ENCODE data around the gene BMPR1B.
"Not testable (repeated sequence)": the region's sequence is repeated elsewhere in the genome, so short reads cannot be mapped to it uniquely, and the experiment has no call there.

Gene BMPR1B

DNA sequence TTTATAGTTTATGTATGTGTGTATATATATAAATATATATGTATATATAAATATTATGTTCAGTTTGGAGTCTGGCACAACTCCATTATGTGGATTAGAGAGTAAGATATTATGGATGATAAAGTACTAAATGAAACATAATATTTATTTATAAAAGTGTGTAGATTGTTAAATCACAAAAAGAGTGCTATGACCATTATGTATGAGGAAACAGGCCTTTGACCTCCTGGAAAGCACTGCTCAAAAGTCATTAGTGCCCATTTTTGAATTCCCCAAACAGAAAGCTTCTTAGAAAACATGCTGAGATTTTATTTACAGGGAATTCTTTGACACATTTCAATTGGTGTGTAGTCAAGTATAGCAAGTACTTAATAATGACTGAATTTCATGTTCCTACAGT, 399.8 kb downstream of the BMPR1B start:
- DNase-seq: no peak

DNA sequence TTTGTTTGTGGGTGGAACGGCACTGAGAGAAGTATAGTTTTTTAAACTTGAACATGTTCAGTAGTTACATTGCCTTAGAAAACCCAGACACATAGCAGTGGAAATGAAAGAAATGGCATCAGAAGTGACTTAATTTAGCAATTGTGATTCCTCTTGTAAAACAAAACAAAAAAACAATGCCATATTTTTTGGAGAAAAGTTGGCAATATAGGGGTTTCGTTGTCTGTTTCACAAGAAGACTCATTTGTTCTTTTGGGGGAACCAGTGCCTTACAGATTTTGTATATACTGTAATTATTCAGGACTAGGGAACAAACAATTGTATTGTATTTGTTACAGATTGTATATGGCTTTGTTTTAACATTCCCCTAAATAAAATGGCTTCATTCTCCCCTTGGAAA, 400.3 kb downstream of the BMPR1B start:
- no peak for DNase-seq

DNA sequence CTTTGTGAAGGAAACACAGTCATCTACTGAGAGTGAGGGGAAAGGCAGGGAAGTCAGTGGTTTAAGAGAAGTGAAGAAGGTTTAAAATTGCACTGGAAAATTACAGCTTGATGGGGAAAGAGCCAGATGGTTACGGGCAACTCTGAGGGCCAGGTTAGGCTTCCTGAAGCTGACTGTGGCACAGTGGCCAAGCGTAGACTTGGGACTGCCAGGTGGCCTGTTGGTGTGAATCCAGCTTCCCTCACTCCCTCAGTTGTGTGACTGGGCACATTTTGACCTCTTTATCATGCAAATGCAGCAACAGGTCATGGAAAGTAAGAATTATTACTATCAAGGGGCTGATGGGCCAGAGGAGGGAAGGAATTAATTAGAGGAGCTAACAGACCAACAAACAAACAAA, 400.9 kb downstream of the BMPR1B start:
- no peak for DNase-seq

DNA sequence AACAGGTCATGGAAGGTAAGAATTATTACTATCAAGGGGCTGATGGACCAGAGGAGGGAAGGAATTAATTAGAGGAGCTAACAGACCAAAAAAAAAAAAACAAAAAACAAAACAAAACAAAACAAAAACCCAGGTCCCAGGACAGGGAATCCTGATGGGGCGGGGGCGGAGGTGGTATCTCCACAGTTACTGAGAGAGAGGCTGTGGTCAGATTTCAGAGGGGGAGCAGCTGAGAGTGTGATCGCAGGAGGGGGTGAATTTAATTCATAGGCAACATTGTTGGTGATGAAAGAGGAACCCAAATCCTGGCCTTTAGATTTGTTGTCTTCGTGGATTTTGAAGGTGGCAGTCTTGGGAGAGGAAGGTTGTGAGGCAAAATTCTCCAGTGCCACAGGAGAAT, 401.6 kb downstream of the BMPR1B start:
- DNase-seq: no peak

DNA sequence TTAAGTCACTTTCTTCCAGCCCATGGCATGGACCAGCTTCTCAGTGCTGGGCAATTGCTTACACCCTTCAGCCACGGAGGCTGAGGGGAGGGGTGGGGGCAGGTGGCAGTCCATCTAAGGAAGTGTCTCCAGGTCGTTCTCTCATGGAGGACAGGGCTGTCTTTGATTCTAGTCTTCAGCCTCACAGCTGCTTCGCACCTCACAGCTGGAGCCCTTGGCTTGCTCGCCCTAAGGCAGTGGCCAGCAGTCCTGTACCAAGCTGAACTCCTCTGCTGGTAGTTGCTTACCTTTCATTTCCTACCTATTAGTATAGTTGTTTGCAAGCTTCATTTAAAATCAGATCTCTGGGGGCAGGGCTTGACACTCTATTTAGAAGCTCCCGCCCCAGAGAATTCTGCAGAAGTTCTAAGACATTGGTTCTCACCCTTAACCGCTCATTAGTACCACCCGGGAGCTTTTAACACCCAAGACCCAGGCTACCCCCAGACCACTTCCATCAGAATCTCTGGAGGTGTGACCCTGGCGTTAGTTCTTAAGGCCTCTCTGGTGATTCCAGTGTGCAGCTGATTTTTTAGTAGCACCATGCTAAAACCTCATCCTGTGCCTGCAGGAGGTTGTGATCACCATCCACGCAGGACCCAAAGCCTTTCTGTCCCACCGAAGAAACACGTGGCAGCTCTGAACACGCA, 404.2 kb downstream of the BMPR1B start:
- DNase-seq: no peak

DNA sequence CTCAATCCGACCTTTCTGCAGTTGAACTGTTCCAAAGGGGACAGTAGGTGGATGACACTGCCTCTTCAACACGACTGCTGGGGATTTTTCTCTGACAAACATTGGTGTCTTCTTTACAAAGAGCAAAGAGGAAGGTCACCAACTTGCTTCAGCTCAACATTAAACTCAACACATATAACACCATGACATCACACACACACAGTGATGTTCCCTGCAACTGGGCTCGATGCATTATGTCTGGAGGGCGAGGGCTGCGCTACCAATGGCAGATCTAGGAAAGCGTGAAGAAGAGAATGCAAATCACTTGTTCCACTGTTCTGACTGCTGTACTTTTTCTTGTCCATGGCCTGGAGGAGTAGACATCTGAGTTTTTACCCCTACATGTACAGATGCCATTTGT, 405.1 kb downstream of the BMPR1B start:
- no peak for DNase-seq

DNA sequence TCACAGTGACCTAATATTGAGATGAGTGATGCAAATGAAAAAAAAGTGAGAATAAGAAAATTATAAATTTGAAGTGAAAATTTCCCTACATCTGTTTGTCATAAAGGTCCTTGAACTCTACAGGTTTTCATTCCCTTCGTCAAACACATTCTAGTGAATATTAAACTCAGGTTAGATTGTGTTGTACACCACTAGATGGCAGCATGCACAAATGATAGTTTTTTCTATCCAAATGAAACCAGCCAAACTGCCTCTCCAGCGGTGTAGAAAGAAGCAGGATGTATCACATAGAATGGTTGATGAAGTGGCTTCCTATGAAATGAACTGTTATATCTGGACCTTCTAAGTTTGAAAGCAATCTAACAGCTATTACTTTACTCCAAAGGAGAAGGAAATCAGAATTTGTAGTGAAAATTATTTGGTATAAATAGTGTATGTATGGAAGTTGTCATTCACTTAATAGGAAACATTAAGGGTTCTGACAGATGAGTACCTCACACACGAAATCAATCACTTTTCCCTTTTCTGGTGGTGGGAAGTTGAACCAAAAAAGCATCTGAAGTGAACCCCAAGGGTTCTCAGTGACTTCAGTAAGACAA, 408.3 kb downstream of the BMPR1B start:
- no peak for DNase-seq

DNA sequence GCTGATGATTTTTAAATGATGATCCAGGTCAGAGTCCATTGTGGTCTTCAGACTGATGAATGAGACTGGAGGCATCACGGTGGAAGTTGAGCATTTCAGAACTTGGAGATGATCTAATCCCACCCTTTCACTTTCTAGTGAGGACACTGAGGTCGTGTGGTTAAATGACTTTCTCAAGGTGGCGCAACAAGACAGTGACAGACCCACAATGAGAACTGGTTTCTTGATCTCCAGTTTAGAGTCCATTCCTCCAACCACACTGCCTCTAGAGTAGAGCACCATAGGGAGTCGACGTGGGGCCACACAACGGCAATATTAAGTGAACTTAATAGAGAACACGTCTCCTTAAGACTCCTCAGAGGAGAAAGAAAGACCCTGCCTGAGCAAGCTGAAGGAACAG, 410.1 kb downstream of the BMPR1B start:
- DNase-seq: no peak

DNA sequence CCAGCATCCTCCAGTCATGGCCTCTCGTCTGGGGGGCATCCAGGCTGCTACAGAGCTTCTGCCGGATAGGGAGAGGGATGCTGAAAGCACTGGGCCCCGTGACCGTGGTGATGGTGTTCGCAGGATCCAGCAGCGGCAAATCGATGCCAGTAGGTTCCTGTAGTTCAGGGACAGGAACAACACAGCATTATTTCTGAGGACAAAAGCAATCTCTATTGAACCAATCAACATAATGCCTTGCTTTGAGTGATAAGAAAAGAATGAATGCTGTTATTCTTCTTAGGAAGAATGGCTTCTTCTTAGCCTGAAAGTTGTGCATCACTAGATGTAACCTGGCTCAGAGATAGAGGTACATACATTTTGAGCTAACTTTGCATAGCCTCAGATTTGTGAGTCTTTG, 412.4 kb downstream of the BMPR1B start:
- DNase-seq: no peak

DNA sequence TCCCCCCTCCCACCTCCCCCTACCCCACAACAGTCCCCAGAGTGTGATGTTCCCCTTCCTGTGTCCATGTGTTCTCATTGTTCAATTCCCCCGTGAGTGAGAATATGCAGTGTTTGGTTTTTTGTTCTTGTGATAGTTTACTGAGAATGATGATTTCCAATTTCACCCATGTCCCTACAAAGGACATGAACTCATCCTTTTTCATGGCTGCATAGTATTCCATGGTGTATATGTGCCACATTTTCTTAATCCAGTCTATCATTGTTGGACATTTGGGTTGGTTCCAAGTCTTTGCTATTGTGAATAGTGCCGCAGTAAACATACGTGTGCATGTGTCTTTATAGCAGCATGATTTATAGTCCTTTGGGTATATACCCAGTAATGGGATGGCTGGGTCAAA, 413.6 kb downstream of the BMPR1B start:
- not testable (repeated sequence) for DNase-seq

DNA sequence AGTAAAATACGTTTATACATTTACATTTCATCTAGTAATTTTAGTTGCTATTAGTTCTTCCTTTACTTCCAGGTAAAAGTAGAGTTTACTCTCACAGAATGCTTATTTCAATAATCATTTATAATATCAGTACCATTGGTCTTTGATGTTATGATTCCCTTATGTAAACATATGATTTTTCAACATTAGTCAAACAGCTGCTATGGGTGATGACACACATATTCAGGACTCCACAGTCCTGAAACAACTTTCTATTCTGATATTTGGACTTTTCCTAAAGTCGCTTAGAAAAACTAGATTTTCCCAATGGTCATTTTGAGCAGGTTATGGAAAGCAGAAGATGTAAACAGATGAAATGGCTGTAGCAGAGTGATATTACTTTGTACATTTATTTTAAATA, 421.2 kb downstream of the BMPR1B start:
- DNase-seq: no peak

DNA sequence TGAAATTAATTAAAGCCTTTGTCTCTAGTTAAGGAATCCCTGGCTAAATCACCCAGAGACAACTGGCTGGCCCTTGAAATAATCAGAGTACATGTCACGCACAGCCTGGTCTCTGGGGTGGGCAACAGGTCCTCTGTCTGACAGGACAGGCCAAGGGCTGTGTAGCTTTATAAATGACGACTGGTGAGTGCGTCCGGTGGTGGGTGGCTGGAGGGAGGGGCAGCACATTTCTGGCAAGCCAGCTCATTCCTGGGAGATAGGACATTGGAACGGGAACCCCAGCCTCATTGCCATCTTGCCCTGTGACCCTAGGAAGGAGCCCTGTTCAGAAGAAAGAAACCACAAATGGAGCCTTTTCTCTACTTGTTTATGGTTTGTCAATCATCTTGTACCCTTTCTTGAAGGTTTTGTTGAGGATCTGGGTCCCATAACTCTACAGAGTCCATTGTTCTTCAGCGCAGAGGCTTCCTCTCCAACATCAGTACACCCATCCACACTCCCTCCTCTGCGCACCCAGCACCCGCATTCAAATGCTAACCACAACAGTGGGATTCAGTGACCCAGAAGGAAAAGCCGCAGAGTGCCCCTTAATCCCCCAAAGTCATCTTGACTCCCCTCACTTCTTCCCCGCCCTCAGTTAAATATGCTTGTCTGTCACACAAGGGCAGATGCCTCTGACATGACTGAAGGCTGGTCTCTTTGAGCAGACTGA, 422.9 kb downstream of the BMPR1B start:
- DNase-seq: no peak

DNA sequence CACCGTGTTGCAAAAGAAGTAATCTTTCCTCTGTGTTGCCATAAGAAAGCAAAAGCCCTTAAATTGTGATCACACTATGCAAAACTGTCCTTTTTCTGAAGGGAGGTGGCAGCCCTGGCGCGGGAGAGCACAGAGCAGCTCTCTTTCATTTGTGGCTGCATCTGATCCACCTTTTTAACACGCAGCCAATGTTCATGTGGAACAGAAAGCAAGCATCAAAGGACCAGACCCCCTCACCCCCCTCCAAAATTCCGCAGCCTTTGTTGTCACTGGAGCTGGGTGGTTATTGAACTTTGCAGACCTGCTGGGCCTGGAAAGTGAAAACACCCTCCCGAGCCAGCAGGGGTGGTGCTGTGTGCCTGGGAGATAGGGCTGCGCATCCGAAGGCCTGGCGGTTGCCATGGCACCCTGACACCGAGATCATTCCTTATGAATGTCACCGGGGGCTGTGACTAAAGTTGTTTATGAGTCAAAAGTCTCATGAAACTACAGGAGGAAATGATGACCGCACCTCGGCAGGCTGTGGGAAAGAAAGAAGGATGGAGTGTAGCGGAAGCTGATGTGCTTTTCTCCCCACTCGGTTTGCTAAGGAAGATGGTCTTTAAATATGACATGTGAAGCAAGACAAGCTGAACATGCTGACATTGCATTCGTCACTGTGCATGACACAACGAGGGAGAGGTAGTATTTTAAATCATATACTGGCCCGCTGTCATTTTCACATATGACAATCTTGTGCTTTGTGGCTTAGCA, 423.7 kb downstream of the BMPR1B start:
- no peak for DNase-seq

DNA sequence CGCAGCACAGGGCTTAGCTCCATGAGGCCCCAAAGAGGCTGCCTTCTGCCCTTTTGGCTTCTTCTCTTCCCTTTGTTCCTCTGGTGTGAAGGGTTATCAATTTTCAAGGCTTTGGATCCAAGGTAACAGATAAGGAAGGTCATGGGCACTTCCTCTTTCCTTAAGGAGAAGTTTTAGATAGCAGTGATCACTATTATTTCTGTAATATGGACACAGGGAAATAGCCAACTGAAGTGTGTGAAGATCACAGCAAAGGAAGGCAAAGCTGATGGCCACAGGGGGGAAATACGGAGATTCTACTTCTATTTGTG, 424.2 kb downstream of the BMPR1B start:
- no peak for DNase-seq

DNA sequence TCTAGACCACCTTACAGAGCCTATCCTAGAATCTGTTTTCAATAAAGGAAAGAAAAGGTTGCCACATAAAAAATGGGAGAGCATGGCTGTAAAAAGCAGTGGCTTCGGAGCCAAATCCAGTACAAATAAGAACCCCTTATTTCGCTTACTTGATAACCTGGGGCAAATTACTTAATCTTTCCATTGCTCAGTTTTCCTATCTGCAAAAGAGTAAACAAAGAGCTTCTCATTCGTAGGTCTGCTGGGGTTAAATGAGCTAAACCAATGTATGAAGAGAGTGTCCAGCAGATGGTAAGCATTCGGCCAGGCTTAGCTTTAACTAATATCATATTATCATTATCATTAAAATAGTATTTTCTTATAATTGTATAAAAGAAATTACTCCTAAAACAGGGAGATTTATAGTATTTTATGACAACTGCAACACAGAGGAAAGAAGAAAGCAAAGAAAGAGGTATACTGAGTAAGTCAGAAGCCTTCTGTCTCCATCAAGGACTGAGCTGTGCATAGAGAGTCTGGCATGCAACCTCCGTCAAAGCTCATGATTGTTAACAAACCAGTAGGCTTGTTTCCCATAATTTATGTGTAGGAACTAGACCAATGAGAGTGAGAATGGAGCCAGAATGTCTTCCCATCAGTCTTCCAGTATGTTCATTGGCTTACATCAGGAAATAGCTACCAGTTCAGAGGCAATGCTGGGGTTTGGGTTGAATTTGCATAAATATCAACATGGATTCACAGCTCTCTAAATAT, 426.1 kb downstream of the BMPR1B start:
- no peak for DNase-seq

DNA sequence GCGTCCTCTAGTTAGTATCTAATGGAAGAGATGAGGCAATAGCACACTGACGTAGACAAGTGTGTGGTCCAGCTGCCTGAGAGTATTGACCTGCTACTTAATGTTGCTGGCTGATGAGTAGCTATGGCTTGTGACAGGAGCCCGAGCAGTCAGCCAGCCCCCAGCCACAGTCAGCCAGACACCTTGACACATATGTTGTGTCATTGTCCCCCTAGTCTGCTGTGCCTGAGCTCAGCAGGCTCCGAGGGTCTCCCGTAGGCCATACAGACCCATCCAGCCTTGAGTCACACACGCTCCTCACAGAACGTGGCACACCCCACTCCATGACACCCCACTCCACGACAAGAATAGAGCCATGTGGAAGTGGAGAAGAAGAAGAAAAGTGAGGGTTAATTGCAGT, 428.9 kb downstream of the BMPR1B start:
- DNase-seq: no peak

DNA sequence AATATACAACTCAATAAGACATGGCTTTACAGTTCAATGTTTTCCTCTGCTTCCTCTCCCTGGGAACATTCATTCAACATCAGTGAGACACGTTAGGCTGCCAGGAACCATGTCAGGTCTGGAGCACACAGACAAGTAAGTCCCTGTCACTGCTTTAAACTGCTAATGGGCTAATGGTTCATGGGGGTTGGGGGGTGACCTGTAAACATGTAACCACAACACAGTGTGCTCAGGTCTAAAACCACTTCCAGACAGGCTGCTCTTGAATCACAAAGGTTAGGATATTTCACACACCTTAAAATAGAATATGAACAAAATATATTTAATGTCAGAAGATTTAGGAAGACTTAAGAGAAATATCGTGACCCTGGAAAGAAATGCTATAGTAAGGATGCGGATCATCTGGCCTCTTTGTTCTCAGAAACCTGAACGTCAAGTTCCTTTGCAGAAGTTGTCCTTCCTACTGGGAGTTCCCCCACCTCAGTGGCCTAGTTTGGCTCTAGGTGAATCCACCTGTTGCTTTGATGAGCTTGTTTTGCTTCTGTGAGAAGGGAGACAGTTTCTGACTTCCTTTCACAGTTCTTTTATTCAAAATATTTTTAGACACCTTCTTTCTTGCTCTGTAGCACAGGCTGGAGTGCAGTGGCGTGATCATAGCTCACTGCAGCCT, 431.1 kb downstream of the BMPR1B start:
- no peak for DNase-seq

DNA sequence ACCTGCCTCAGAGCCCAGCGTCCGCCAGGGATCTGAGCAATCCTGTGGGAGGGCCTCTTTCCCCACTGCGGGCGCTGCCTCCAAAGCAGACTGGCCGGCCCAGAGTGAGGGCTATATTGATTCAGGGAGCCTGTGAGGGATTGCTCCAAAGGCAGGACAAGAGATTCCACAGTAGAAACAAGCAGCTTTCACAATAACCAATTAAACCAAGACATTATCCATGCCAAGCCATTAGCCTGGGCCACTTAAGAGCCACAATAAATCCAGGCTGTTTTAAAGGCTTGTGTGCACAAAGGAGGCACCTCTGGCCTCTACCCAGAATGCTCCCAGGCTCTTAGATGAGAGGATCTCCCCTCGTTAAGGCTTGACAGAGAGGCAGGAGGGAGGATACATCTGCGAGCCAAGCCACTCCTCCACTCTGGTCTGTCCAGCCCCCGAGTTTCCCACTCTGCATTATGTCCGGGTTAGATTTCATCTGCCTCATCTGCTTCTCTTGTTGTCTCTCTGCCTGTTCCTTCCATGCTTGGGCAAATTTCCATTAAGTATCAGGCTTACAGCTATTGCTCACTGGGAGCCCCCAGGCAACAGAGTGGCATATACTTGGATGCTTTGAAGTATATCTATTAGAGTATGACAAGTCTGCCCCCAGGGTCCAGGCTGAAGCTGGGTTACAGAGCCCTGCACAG, 433.1 kb downstream of the BMPR1B start:
- no peak for DNase-seq

DNA sequence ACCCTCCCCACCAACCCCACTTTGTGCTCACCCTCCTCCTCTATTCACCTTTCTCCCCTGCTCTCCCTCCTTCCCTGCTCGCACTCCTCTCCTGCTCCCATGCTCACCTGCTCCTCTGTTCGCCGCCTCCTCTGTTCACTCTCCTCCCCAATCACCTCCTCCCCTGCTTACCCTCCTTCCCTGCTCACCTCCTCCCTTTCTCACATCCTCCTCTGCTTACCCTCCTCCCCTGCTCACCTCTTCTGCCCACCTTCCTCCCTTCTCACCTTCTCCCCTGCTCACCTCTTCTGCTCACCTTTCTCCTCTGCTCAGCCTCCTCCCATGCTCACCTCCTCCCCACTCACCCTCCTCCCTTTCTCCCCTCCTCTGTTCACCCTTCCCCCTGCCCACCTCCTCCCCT, 433.8 kb downstream of the BMPR1B start:
- no peak for DNase-seq

DNA sequence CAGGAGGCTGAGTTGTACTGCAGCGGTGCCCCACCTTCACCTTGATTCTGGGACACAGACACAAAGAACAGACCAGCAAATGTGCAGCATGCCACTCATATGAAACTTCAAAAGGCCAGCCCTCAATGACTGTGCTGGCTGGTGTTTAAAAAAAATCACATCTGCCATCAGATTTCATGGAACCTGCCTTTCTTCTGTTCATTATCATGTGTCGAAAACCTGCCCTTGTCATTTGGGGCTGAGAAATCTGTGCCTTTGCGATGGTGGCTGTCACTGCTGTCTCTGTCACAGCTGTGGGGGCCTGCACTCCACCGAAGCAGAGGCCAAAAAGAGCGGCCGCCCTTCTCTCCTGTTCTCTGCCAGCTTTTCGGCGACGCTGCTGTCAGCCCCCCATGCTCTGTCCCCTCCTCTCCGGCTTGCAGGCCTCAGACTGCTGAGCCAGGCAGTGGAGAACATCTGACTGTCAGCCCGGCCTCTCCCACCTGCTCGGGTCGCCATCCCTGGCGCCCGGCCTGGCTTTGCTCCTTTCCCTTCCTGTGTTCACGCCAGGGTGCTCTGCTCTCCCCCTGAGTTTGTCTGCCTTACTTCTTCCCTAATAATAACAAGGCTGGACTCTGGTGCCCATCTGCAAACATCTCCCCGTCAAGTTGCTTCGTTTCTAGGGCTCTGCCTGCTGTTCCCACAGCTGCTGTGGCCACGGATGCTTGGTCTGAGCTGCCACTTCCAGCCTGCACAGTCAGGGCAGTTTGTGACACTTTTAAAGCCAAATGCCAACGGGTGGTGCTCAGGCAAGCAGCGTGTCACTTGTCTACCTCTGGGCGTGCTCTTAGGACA, 435.9 kb downstream of the BMPR1B start:
- no peak for DNase-seq

DNA sequence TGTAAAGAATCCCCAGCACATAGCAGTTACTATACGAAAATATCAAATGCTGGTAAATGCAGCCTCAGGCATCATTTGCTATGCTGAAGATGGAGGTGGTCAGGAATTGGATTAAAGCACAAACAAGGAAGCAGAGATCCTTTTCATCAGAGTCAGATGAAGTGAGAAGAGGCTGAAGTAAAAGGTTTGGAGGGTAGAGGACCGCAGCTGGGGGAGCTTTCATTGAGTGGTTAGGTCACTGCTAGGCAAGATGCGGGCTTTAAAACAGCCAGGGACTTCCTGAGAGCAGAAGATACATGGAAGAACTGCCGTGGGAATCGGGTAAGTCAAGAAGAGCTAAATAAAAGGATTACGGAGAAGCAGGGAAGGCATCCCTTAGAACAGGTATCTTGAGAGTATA, 439.6 kb downstream of the BMPR1B start:
- no peak for DNase-seq
